A673 (cell line): ENCODE results near the gene SPINK9. TPM values are rescaled to one million over a fixed set of nuclear protein-coding genes. Genes with fewer than 3 reads are reported as not detected.
"Not testable (repeated sequence)": the region's sequence is repeated elsewhere in the genome, so short reads cannot be mapped to it uniquely, and the experiment has no call there.

Source experiments
- BruUV-seq: library from RNA; stranded (reverse); fragments of 400-500 nt; replicated peaks from 2 replicates; lab custom pipeline; 2021; lab: Mats Ljungman, UMichigan
- CTCF ChIA-PET: fragments of 300-600 bp; sonication (Branson Sonifier 250); formaldehyde crosslinking; loops from one replicate; lab custom pipeline; 2022; ENCODE audit warnings: antibody characterized with exemption; lab: Charles Lee
- POLR2A ChIA-PET: fragments of 300-600 bp; sonication (Branson Sonifier 250); formaldehyde crosslinking; loops from one replicate; lab custom pipeline; 2022; ENCODE audit warnings: antibody characterized with exemption; ENCODE audit not compliant: low non-redundant PET; lab: Charles Lee
- DNase-seq: peaks from one replicate; pipeline ENCODE4 v3.0.0-alpha.2; 2015; ENCODE audit warnings: low spot score
- H3K27ac ChIP-seq: fragments of 200-600 bp; sonication (generic); 2 replicates; pipeline ENCODE4 v1.5.1; 2016; ENCODE audit warnings: mixed run types, low read depth, mild to moderate bottlenecking, mixed read lengths, antibody characterized with exemption, low read length; ENCODE audit not compliant: poor library complexity, severe bottlenecking
- H3K27me3 ChIP-seq: fragments of 200-600 bp; sonication (generic); replicated peaks from 2 replicates; pipeline ENCODE4 v1.6.1; 2017; ENCODE audit warnings: mixed run types, low read depth, mild to moderate bottlenecking, mixed read lengths, antibody characterized with exemption, low read length; ENCODE audit not compliant: insufficient read depth, poor library complexity
- H3K36me3 ChIP-seq: fragments of 200-600 bp; sonication (generic); 2 replicates; pipeline ENCODE4 v1.6.1; 2016; ENCODE audit warnings: mixed run types, mild to moderate bottlenecking, mixed read lengths, antibody characterized with exemption, low read length; ENCODE audit not compliant: insufficient read depth, poor library complexity, severe bottlenecking
- H3K4me1 ChIP-seq: fragments of 200-600 bp; sonication (generic); 2 replicates; pipeline ENCODE4 v1.6.1; 2017; ENCODE audit warnings: mixed run types, mild to moderate bottlenecking, mixed read lengths, antibody characterized with exemption, low read length; ENCODE audit not compliant: insufficient read depth, poor library complexity, severe bottlenecking
- H3K4me3 ChIP-seq: fragments of 200-600 bp; sonication (generic); 2 replicates; pipeline ENCODE4 v1.5.1; 2016; ENCODE audit warnings: low read depth, mixed run types, mild to moderate bottlenecking, mixed read lengths, low read length; ENCODE audit not compliant: poor library complexity, severe bottlenecking
- H3K9me3 ChIP-seq: fragments of 200-600 bp; sonication (generic); 2 replicates; pipeline ENCODE4 v1.6.1; 2016; ENCODE audit warnings: mixed run types, low read depth, mild to moderate bottlenecking, mixed read lengths, antibody characterized with exemption, low read length; ENCODE audit not compliant: poor library complexity, severe bottlenecking
- CTCF ChIP-seq: fragments of 300-800, 200-600 bp; sonication (generic); conservative IDR thresholded peaks from 2 replicates; pipeline ENCODE4 v1.5.1; 2017; ENCODE audit warnings: low read depth, mild to moderate bottlenecking, antibody characterized with exemption, low read length, moderate library complexity, mixed read lengths
- EZH2 ChIP-seq: fragments of 200-600 bp; sonication (generic); IDR thresholded peaks from 2 replicates; pipeline ENCODE4 v1.6.1; 2017; ENCODE audit warnings: borderline replicate concordance, low read depth, mild to moderate bottlenecking, mixed read lengths, antibody characterized with exemption, low read length; ENCODE audit not compliant: poor library complexity, severe bottlenecking
- intact Hi-C: fragments of 100-400 bp; cut with micrococcal nuclease; formaldehyde crosslinking; loops from one replicate; pipeline ENCODE4 v1.10.0; 2022; ENCODE audit not compliant: unreplicated experiment
- total RNA-seq: library from RNA; stranded (reverse); gene quantifications from 2 replicates; pipeline ENCODE4 v1.2.3, GENCODE V29; 2021

Gene SPINK9
- total RNA-seq, 1 experiment from 2014 or later: not detected

GRCh38 chr5:148314187-148314586 is 21.2 kb upstream of the SPINK9 start:
- CTCF ChIA-PET: no interaction called here

GRCh38 chr5:148314731-148315130 is 20.6 kb upstream of the SPINK9 start:
- H3K4me1 ChIP-seq: no peaks in the 10 kb centered on the region
- TF ChIP-seq CTCF: no peak
- TF ChIP-seq EZH2: no peak
- ChIA-PET CTCF (no interaction called here), POLR2A (no interaction called here)
- DNase-seq: no peak
- H3K36me3 ChIP-seq: no peaks in the 10 kb centered on the region
- H3K27me3 ChIP-seq: no peaks in the 10 kb centered on the region
- intact Hi-C loops: no loop called here
- H3K4me3 ChIP-seq: no peak overlapping the region
- no peaks in the 10 kb centered on the region for H3K9me3 ChIP-seq
- no peak overlapping the region for H3K27ac ChIP-seq
- BruUV-seq: no TSS peak

More at GRCh38 chr5:148314187-148314586, 21.2 kb upstream of the SPINK9 start:
- POLR2A ChIA-PET: no interaction called here
- intact Hi-C loops: no loop called here
- no peak overlapping the region for H3K27ac ChIP-seq
- TF ChIP-seq CTCF (no peak), EZH2 (no peak)
- no peaks in the 10 kb centered on the region for H3K9me3 ChIP-seq
- BruUV-seq: no TSS peak
- no peak for DNase-seq
- no peaks in the 10 kb centered on the region for H3K4me1 ChIP-seq
- no peaks in the 10 kb centered on the region for H3K36me3 ChIP-seq
- H3K4me3 ChIP-seq: no peak overlapping the region
- no peaks in the 10 kb centered on the region for H3K27me3 ChIP-seq

- CTCF ChIA-PET, intact Hi-C loops, H3K36me3 ChIP-seq, H3K9me3 ChIP-seq, H3K27ac ChIP-seq, BruUV-seq, H3K4me3 ChIP-seq, POLR2A ChIA-PET, H3K27me3 ChIP-seq, DNase-seq, H3K4me1 ChIP-seq: not testable (repeated sequence)
These were observed 15.1 kb upstream of the SPINK9 start for GRCh38 chr5:148320011-148320963.
